Measurements from ENCODE around the gene MGMT.

Gene MGMT

GRCh38 chr10:129784891-129785290 is 317.9 kb downstream of the MGMT start:
- TF ChIP-seq CTCF (conservative IDR thresholded peaks at IDR 0.05): no peak
- no peak overlapping the region for H3K27ac ChIP-seq

- peak overlapping the region; percentile 23; the same call in 1 of the 2 replicates for H3K27ac ChIP-seq
- TF ChIP-seq CTCF (conservative IDR thresholded peaks at IDR 0.05): no peak
These were observed 318.5 kb downstream of the MGMT start for GRCh38 chr10:129785536-129785981.

- no peak for TF ChIP-seq CTCF (conservative IDR thresholded peaks at IDR 0.05)
- H3K27ac ChIP-seq: peak overlapping the region; percentile 23; the same call in 1 of the 2 replicates
These were observed 319.2 kb downstream of the MGMT start for GRCh38 chr10:129786216-129786615.

- TF ChIP-seq CTCF (conservative IDR thresholded peaks at IDR 0.05): no peak
- H3K27ac ChIP-seq: no peak overlapping the region
These were observed 320.5 kb downstream of the MGMT start for GRCh38 chr10:129787557-129787956.

- H3K27ac ChIP-seq: no peak overlapping the region
- no peak for TF ChIP-seq CTCF (conservative IDR thresholded peaks at IDR 0.05)
These were observed 321.2 kb downstream of the MGMT start for GRCh38 chr10:129788215-129788614.

- H3K27ac ChIP-seq: no peak overlapping the region
- TF ChIP-seq CTCF (conservative IDR thresholded peaks at IDR 0.05): no peak
These were observed 323.8 kb downstream of the MGMT start for GRCh38 chr10:129790715-129791446.

GRCh38 chr10:129792141-129792540 is 325.1 kb downstream of the MGMT start:
- H3K27ac ChIP-seq: no peak overlapping the region
- no peak for TF ChIP-seq CTCF (conservative IDR thresholded peaks at IDR 0.05)

All from VCaP (cell line).